ENCODE measurements around the gene PRICKLE2.

Gene PRICKLE2

GRCh38 chr3:64145438-64145837, 79.8 kb downstream of the PRICKLE2 start:
- TF ChIP-seq CTCF (IDR thresholded peaks at IDR 0.05; ENCODE audit: control insufficient read depth, extremely low read depth, insufficient read depth): no peak
- H3K4me3 ChIP-seq (ENCODE audit: low read depth, low read length): no peak overlapping the region
- DNase-seq (ENCODE audit: low read depth): no peak

GRCh38 chr3:64144241-64144900, 80.9 kb downstream of the PRICKLE2 start:
- no peak for DNase-seq (ENCODE audit: low read depth)
- H3K4me3 ChIP-seq (ENCODE audit: low read depth, low read length): no peak overlapping the region
- no peak for TF ChIP-seq CTCF (IDR thresholded peaks at IDR 0.05; ENCODE audit: control insufficient read depth, extremely low read depth, insufficient read depth)

- TF ChIP-seq CTCF (IDR thresholded peaks at IDR 0.05; ENCODE audit: control insufficient read depth, extremely low read depth, insufficient read depth): no peak
- no peak overlapping the region for H3K4me3 ChIP-seq (ENCODE audit: low read depth, low read length)
- DNase-seq (ENCODE audit: low read depth): no peak
Observed at GRCh38 chr3:64143409-64144130, 81.7 kb downstream of the PRICKLE2 start.

- no peak for DNase-seq (ENCODE audit: low read depth)
- no peak overlapping the region for H3K4me3 ChIP-seq (ENCODE audit: low read depth, low read length)
- TF ChIP-seq CTCF (IDR thresholded peaks at IDR 0.05; ENCODE audit: control insufficient read depth, extremely low read depth, insufficient read depth): no peak
Observed at GRCh38 chr3:64141476-64141875, 83.8 kb downstream of the PRICKLE2 start.

GRCh38 chr3:64140651-64141050, 84.6 kb downstream of the PRICKLE2 start:
- TF ChIP-seq CTCF (IDR thresholded peaks at IDR 0.05; ENCODE audit: control insufficient read depth, extremely low read depth, insufficient read depth): no peak
- no peak for DNase-seq (ENCODE audit: low read depth)
- H3K4me3 ChIP-seq (ENCODE audit: low read depth, low read length): no peak overlapping the region

GRCh38 chr3:64138656-64139375, 86.5 kb downstream of the PRICKLE2 start:
- no peak overlapping the region for H3K4me3 ChIP-seq (ENCODE audit: low read depth, low read length)
- TF ChIP-seq CTCF (IDR thresholded peaks at IDR 0.05; ENCODE audit: control insufficient read depth, extremely low read depth, insufficient read depth): no peak
- no peak for DNase-seq (ENCODE audit: low read depth)

Measured in LNCaP clone FGC (cell line).